HG02610 (cell line): ENCODE measurements around the gene TEX54.
A peak's percentile ranks its signal among the peaks of the same experiment; 100 is the strongest.

Experiments used
- ATAC-seq: cut with Tn5 transposase; IDR thresholded peaks from one replicate; pipeline ENCODE4 v1.9.1; 2021; ENCODE audit warnings: mild to moderate bottlenecking, moderate library complexity; ENCODE audit not compliant: unreplicated experiment

TEX54 gene

DNA sequence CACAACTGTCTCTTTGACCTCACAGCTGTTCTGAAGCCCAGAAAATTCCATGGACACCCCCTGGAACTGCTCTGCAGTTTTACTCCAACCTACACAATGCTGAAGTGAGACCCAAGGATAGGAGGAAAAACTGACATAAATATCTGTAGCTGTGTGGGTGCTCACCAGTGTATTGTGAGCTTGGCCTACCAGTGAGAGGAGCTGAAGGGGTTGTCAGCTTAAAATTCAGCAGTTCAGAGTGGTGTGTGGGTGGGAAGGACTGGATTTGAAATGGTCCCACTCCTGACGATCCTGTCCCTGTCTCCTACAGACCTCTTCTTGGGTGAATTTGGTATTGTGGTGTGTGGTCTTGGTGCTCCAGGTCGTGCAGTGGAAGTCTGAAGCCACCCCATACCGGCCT is 43.1 kb downstream of the TEX54 start:
- ATAC-seq = no peak

DNA sequence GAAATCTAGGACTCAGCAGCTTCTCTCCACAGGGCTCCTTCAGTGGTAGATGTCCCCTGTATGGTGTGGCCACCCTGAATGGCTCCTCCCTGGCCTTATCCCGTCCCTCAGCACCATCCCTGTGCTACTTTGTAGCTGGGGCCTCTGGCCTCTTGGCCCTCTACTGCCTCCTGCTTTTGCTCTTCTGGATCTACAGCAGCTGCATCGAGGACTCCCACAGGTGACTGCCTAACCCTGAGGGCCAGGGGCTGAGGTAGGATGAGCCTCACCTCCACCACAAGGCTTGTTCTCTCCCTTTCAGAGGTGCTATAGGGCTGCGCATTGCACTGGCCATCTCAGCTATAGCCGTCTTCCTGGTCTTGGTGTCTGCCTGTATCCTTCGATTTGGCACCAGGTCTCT is 43.6 kb downstream of the TEX54 start:
- ATAC-seq = no peak

DNA sequence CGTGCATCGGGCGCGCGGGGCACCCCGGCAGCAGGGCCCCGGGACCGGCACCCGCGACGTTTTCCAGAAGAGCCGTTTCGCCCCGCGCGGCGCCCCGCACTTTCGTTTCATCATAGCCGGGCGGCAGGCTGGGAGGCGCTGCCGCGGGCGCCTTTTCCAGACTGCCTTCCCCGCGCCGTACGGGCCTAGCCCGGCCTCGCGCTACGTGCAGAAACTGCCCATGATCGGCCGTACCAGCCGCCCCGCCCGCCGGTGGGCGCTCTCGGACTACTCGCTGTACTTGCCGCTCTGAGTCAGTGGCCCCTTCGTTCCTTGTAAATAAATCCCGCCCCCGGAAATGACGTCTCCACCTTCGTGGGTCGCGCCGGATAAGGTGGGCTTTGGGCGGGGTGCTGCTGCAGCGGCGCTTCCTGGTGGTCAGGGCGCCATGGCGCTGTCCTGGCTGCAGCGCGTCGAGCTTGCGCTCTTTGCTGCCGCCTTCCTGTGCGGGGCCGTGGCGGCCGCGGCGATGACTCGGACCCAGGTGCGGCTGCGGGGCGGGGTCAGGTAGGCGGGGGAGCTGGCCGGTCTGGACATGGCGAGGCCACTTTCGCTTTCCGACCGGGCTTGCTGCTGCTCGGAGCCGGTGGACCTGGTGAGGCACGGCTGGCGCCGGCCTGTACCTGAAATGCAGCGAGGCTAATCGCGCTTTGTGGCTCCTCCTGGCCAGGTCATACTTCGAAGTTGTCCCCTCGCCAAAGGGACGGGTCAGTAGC is 45.5 kb downstream of the TEX54 start, which contains the start of gene TMEM179B:
Gene TMEM179B, plus strand, starts transcription at position 398 of the 755 bp plus-strand sequence. Its CDS starts 30 bp downstream, at position 428.
- peak; percentile 62 for ATAC-seq

DNA sequence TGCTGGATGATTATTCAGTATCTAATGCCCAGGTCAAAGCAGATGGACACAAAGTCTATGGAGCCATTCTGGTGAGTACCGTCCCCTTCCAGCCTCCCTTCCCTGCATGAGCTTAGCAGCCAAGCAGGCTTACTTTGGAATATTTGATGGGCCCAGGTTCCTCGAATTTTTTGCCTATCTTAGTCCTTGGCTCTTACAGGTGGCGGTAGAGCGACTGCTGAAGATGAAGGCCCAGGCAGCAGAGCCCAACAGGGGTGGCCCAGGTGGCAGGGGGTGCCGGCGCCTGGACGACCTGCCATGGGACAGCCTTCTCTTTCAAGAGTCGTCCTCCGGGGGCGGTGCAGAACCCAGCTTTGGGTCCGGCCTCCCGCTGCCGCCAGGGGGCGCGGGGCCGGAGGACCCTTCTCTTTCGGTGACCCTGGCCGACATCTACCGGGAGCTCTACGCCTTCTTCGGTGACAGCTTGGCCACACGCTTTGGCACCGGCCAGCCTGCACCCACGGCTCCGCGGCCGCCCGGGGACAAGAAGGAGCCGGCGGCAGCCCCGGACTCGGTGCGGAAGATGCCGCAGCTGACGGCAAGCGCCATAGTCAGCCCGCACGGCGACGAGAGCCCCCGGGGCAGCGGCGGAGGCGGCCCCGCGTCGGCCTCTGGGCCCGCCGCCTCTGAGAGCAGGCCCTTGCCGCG is 46.2 kb downstream of the TEX54 start:
- ATAC-seq = peak; percentile 59

DNA sequence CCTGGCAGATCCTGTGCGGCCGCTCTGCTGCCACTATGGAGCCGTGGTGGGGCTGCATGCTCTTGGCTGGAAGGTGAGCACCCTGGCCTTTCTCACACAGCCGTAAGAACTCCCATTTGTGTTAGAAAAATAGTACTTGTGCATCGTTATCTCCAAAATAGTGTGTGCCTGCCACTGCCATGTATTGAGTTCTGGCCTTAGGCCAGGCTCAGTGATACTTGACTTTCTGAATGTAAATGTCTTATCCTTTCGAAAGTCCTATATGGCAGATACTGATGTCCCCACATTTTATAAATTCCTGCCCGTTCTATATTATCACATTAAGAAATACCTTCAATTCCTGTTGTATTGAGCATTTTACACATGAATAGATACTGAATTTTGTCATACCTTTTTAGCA is 49.9 kb downstream of the TEX54 start:
- no peak for ATAC-seq
